GM18498 (cell line): Measurements from ENCODE around the gene PLPPR4.
"Not testable (repeated sequence)": the region's sequence is repeated elsewhere in the genome, so short reads cannot be mapped to it uniquely, and the experiment has no call there.

Experiments used
- ATAC-seq: cut with Tn5 transposase; IDR thresholded peaks from one replicate; pipeline ENCODE4 v1.9.1; 2021; ENCODE audit warnings: mild to moderate bottlenecking, moderate library complexity; ENCODE audit not compliant: unreplicated experiment

PLPPR4 gene

DNA sequence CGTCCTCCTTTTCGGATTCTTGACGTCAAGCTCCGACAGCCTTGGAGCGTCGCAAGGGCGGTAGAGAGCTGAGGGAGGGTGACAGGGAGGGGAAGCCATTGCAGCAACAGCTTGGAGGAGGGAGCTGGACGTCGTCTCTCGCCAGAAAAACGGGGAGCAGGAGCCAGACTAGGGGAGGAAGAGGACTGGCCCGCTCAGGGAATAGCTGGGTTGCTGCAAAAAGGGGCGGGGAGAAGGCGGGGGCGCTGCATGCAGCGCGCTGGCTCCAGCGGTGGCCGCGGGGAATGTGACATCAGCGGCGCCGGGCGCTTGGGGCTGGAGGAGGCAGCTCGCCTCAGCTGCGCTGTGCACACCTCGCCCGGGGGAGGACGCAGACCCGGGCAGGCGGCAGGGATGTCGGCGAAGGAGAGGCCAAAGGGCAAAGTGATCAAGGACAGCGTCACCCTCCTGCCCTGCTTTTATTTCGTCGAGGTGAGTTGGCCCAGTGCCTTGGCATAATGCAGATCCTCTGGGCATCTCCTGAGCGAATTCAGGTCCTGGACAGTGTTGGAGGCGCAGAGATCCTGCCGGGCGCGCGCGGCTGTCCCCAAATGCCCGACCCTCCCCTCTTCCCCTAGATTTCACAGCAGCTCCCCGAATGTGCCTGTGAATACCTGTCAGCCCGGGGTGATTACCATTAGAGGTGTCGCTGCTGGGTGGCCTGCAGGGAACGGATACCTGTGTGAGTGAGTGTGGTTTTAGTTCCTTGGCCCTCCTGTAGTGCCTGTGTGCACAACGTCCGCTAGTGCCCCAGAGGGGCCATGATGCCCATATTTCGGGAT, at the start of gene PLPPR4:
TSS of gene PLPPR4 (plus strand) at position 292 of the 821 bp plus-strand sequence. CDS start at position 394, 102 bp downstream.
- no peak for ATAC-seq

- ATAC-seq, result no peak
Observed at GRCh38 chr1:99216956-99217355, 47.3 kb upstream of the PLPPR4 start.

GRCh38 chr1:99217599-99217998, 46.7 kb upstream of the PLPPR4 start:
- ATAC-seq, result no peak

DNA sequence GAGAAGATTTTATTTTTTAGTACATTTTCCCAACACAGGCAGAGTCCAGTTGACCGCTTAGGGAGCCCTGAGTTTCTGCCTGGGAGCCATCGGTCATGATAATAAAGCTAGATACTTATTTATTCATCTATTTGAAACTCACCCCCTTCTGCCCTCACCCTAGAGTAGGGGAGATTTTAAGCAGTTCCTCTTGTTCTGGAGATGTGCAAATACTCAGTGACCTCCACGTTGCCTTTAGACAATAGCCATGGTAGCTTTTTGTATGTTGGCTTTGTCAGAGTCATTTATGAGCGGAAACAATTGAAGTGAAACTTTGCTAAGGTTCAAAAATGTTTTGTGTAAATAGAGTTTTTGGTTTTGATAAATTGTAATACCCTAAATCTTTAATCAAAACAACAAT, 45.7 kb upstream of the PLPPR4 start:
- no peak for ATAC-seq

DNA sequence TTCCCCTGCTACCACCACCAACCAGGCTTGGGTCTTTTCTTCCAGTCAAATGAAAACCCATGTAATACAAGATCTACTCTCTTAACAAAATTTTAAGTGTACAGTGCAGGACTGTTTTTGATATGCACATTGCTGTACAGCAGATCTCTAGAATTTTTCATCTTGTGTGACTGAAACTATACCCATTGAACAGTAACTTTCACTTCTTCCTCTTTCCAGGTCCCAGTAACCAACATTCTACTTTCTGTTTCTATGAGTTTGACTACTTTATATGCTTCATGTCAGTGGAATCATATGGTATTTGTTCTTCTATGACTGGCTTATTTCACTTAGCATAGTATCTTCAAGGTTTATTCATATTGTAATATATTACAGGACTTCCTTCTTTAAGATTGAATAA, 45.3 kb upstream of the PLPPR4 start:
- peak; percentile 95 for ATAC-seq

DNA sequence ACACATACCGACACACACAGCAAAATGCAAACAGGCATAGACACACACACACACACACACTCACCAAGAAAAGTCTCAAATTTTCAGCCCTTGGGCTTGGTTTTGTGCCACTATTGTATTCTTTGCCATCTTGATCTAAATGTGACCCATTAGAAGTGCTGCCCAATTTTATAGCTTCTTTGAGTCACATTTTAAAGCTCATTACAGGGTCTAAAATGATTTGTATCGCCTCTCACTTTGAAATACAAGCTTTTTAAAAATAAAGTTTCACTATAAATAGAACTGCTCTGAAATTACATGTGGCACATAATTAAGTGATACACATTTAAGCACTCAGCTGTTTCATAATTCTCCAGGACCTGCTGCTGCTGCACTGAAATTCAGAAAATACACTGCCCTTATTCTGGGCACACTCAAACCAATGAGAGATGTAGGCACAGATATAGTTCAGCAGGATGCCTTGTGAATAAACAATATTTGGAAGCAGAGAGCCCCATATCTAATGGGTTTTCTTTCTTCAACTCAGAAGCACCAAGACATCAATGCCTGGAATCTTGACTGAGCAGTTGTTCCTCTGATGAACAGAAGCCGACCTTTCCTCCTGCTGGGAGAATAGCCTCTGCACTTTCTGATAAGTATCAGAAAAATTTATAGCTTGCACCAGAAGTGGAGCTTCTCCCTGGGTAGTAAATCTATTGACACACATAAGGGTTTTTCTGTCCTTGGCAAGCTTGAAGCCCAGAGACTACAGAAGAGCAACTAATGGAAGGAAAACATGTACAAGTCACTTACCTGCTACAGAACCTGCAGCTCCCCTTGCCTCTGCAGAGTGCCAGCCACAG, 37.0 kb upstream of the PLPPR4 start:
- ATAC-seq, result no peak

GRCh38 chr1:99228153-99228552, 36.1 kb upstream of the PLPPR4 start:
- peak; percentile 79 for ATAC-seq

DNA sequence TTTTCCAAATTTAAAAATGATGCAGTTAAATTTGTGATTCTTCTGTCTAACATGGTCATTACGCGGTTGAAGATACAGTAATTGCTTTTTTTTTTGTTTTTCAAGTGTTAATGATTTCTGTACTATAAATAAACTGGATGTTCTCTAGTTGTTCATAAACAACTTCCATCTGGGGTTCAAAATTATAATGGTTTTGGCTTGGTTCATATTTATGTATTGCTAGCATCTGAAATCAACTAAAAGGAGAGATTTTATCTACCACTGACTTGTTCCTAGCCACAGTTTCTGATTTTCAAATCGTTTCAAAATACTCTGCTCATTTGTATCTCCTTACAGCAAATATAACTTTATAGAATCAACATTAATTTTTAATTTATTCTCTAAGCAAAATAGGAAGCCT, 35.2 kb upstream of the PLPPR4 start:
- ATAC-seq, result no peak

GRCh38 chr1:99230695-99231094, 33.6 kb upstream of the PLPPR4 start:
- no peak for ATAC-seq

- ATAC-seq, result no peak
Observed at GRCh38 chr1:99232172-99232571, 32.1 kb upstream of the PLPPR4 start.

DNA sequence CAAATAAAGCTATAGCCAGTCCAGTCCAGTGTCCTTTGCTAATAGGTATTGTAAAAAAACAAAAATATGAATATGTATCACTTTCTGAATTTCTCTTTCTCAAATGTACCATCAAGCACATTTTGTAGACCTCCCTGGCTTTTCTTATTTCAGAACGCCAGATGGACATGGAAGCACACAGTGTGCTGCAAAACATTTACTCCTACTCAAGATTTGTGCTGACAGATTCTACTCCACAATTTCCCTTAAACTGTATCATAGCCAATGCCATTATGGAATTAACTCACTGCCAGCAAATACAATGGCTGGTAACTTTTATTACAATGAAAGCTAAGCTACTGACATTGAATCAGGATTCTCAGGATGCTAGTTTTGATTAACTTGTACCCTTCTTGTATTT, 30.8 kb upstream of the PLPPR4 start:
- no peak for ATAC-seq

DNA sequence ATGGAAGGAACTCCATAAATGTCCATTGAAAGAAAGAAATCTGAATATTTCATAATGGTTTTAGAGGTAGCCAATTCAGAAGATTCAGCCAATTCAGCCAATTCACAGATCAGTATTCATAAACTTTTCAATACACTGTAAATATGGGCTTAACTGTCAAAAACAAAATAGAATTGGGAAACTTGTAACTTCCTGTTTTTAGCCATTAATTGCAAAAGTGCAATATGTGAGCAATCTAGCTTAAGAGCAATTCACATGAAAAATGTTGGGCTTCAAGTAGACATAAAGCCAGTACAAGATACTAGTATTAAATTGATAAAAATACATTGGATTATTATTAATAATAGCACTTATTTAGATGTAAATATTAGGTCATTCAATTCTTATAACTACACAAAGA, 27.5 kb upstream of the PLPPR4 start:
- no peak for ATAC-seq

DNA sequence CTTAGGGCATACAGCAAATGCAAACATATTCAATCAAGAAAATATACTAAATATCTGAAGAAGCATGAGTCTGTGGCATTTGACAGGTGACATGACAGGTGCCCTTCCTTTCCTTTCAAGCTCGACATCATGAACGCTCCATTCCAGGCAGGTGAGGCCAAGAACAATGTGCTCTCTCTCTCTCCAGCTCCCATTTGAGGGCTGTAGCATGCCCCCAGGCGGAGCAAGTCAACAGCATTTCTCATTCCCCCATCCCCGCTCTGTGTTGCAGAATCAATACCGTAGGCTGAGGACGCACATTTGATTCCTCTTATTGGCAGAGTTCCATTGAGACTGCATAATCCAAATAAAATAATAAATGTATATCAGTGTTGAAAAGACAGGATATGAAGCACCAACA, 24.6 kb upstream of the PLPPR4 start:
- no peak for ATAC-seq

GRCh38 chr1:99240621-99241020, 23.7 kb upstream of the PLPPR4 start:
- ATAC-seq, result no peak

GRCh38 chr1:99246152-99246551, 18.1 kb upstream of the PLPPR4 start:
- ATAC-seq, result no peak

DNA sequence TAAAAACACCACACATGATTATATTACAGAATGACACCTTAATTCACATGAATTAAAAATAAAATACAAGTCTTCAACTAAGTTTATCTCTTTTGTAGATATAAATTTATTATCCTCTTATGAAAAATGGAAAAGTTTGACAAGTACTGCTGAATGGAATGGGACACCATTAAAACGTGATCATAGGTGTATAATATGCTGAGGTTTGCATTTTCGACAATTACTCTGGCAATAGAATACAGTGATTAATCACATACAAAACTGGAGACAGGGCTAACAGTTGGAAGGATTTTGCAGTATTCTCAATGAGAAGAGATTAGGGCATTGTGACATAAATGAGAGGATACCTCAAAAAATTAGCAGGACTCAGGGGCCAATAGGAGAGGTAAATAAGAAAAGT, 17.1 kb upstream of the PLPPR4 start:
- ATAC-seq, result no peak

- ATAC-seq, result no peak
Observed at GRCh38 chr1:99250728-99251127, 13.6 kb upstream of the PLPPR4 start.

DNA sequence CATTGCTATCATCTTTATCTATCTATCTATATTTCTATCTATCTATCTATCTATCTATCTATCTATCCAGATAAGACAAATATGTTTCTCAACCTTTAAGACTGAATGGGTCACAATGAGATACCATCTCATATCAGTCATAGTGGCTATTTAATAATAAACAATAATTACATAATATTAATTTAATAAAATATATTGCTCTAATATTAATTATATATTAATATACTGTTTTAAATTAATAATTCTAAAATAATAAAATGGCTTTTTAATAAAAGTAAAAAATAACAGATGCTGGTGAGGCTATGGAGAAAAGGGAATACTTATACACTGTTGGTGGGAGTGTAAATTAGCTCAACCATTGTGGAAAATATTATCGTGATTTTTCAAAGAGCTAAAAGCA, 13.0 kb upstream of the PLPPR4 start:
- no peak for ATAC-seq

- ATAC-seq, result no peak
Observed at GRCh38 chr1:99252630-99253029, 11.7 kb upstream of the PLPPR4 start.

DNA sequence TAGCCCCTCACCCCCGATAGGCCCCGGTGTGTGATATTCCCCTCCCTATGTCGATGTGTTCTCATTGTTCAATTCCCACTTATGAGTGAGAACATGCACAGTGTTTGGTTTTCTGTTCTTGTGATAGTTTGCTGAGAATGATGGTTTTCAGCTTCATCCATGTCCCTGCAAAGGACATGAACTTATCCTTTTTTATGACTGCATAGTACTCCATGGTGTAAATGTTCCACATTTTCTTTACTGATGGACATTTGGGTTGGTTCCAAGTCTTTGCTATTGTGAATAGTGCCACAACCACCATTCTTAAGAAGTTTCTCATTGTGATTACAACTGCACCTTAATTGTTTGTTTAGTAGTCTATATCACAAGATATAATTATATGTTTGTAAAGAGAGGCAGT, 3.9 kb upstream of the PLPPR4 start:
- ATAC-seq, result not testable (repeated sequence)

DNA sequence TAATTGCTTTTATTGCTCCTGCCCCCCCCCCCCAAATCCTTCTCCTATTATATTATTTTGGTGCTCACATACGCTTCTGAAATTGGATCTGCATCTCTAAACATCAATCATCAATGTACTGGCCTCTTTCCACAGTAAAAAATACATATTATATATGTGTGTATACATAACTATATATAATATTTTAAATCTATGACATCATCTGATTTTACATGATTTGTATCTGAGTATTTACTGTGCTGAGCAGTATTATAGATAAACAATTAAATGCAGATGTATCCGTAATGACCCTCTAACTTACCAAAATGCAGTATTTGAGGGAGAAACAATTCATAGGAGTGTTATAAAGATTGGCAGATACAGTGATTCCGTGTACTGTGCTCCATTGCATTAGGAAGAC, 832 bp downstream of the PLPPR4 start:
- ATAC-seq, result no peak

DNA sequence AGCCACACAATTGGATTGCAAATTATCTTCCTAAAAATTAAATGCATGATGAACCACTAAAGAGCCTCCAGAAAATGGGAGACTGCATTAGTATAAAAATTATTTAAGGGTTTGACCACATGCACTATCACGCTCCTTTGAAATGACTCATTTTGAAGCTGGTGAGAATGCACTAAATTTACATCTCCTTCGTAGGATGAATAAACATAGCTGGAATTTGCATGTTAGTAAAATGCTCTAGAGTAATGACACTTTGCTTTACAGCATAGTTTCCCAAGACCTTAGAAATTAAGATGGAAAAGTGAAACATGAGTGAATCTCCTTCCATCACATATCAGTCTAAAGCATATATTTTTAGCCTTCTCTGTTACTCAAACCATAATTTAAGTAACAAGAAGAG, 2.4 kb downstream of the PLPPR4 start:
- no peak for ATAC-seq
